RWPE2 (cell line): ENCODE data around the gene SHBG.
"Not testable (repeated sequence)": the region's sequence is repeated elsewhere in the genome, so short reads cannot be mapped to it uniquely, and the experiment has no call there.

Experiments
- ATAC-seq: fragments of 200-7000 bp; cut with Tn5 transposase; 3 replicates; pipeline ENCODE4 v1.9.1; 2021; ENCODE audit warnings: low read depth
- DNase-seq: peaks from one replicate; pipeline ENCODE4 v3.0.0-alpha.2; 2020; ENCODE audit warnings: low spot score
- H3K27ac ChIP-seq: fragments of 450-650 bp; 2 replicates; pipeline ENCODE4 v1.5.1; 2017; ENCODE audit warnings: mild to moderate bottlenecking; ENCODE audit not compliant: poor library complexity, severe bottlenecking
- H3K27me3 ChIP-seq: fragments of 250-450 bp; sonication (Bioruptor Pico); 2 replicates; pipeline ENCODE4 v1.5.1; 2021; ENCODE audit warnings: mild to moderate bottlenecking, moderate library complexity; ENCODE audit not compliant: insufficient read depth, poor library complexity, severe bottlenecking
- H3K36me3 ChIP-seq: fragments of 250-450 bp; sonication (Bioruptor Pico); 2 replicates; pipeline ENCODE4 v1.5.1; 2020; ENCODE audit warnings: low read depth, mild to moderate bottlenecking, moderate library complexity
- H3K4me1 ChIP-seq: fragments of 250-450 bp; sonication (Bioruptor Pico); 2 replicates; pipeline ENCODE4 v1.5.1; 2021; ENCODE audit warnings: mild to moderate bottlenecking, moderate library complexity; ENCODE audit not compliant: insufficient read depth, poor library complexity, severe bottlenecking
- H3K4me3 ChIP-seq: fragments of 250-450 bp; sonication (Bioruptor Pico); 2 replicates; pipeline ENCODE4 v1.5.1; 2021; ENCODE audit warnings: mild to moderate bottlenecking, moderate library complexity; ENCODE audit not compliant: severe bottlenecking
- H3K9me3 ChIP-seq: fragments of 250-450 bp; sonication (Bioruptor Pico); 2 replicates; pipeline ENCODE4 v1.5.1; 2021; ENCODE audit warnings: mild to moderate bottlenecking, moderate library complexity; ENCODE audit not compliant: severe bottlenecking
- TF ChIP-seq, protein P1 (sequence below): fragments of 450-650 bp; IDR thresholded peaks from one replicate; pipeline ENCODE4 v1.5.1; 2017; ENCODE audit warnings: mild to moderate bottlenecking, moderate library complexity; ENCODE audit not compliant: poor library complexity, severe bottlenecking

Gene SHBG

GRCh38 chr17:7593296-7593695 is 36.6 kb upstream of the SHBG start:
- H3K36me3 ChIP-seq, result peaks cover 73% of the 10 kb centered on the region
- peaks cover 12% of the 10 kb centered on the region for H3K4me1 ChIP-seq
- no peak overlapping the region for H3K27ac ChIP-seq
- DNase-seq (no peak), ATAC-seq (no peak)
- TF ChIP-seq, protein P1, sequence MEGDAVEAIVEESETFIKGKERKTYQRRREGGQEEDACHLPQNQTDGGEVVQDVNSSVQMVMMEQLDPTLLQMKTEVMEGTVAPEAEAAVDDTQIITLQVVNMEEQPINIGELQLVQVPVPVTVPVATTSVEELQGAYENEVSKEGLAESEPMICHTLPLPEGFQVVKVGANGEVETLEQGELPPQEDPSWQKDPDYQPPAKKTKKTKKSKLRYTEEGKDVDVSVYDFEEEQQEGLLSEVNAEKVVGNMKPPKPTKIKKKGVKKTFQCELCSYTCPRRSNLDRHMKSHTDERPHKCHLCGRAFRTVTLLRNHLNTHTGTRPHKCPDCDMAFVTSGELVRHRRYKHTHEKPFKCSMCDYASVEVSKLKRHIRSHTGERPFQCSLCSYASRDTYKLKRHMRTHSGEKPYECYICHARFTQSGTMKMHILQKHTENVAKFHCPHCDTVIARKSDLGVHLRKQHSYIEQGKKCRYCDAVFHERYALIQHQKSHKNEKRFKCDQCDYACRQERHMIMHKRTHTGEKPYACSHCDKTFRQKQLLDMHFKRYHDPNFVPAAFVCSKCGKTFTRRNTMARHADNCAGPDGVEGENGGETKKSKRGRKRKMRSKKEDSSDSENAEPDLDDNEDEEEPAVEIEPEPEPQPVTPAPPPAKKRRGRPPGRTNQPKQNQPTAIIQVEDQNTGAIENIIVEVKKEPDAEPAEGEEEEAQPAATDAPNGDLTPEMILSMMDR, result no peak
- no peak overlapping the region for H3K4me3 ChIP-seq
- H3K27me3 ChIP-seq, result no peaks in the 10 kb centered on the region
- no peaks in the 10 kb centered on the region for H3K9me3 ChIP-seq

GRCh38 chr17:7597561-7597960 is 32.4 kb upstream of the SHBG start:
- not testable (repeated sequence) for ATAC-seq
- H3K36me3 ChIP-seq, result peaks cover 98% of the 10 kb centered on the region

GRCh38 chr17:7606280-7606679 is 23.7 kb upstream of the SHBG start:
- Histone ChIP-seq H3K4me1 (no peaks in the 10 kb centered on the region), H3K27me3 (no peaks in the 10 kb centered on the region), H3K9me3 (no peaks in the 10 kb centered on the region), H3K36me3 (peaks cover 81% of the 10 kb centered on the region), H3K27ac (no peak overlapping the region), H3K4me3 (no peak overlapping the region)
- DNase-seq (no peak), ATAC-seq (no peak)
- TF ChIP-seq, protein P1, result no peak

More at GRCh38 chr17:7597561-7597960, 32.4 kb upstream of the SHBG start:
- DNase-seq, H3K4me3 ChIP-seq, H3K9me3 ChIP-seq, H3K27ac ChIP-seq, H3K27me3 ChIP-seq, H3K4me1 ChIP-seq: not testable (repeated sequence)

DNA sequence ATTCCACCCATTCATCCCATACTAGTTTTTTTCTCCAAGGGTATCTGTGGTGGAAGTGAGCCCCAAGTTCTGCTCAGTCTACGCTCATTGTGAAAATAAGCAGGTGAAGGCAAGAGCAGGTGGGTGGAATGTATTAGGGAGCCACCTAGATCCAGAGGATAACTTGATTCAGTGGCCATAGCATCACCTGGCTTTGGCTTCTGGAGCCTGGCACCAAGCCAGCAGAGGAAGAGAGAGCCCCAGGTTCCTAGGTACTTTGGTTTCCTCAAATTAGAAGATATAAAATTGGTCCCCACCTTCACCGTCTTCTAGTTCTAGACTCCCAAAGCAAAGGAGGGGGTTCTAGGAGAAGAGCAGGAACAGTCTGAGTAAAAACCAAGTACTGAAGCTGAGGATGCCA is 19.3 kb upstream of the SHBG start:
- Histone ChIP-seq H3K27me3 (no peaks in the 10 kb centered on the region), H3K36me3 (peaks cover 60% of the 10 kb centered on the region), H3K27ac (no peak overlapping the region), H3K4me1 (peaks cover 16% of the 10 kb centered on the region), H3K4me3 (no peak overlapping the region), H3K9me3 (no peaks in the 10 kb centered on the region)
- no peak for ATAC-seq
- no peak for DNase-seq
- TF ChIP-seq, protein P1, result no peak

DNA sequence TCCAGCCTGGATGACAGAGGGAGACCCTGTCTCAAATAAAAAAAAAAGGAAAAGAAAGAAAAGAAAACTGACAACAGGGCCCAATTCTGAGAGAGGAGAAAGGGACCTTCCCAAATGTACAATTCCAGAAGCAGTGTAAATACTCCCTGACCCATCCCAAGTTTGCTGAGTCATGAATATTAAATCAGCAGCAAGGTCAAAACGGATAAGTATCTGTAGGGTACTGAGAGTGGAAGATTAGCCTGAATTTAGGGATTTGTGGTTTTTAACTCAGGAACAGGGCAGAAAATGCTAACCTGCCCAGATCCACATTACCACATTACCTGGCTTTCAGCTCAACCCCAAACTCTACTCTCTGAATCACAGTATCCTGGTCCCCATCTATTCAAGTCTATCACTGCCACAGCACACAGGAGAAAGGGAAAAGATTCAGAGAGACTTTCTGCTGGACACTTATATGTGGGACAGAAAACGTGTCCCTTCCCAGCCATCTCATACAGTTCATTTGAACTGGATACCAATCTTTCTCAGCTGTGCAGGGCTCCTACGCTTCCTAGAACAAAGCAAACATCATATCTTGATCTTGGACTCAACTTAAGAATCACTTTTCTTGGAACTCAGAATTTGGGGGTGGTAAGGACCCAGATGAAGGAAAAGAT is 18.2 kb upstream of the SHBG start:
- H3K27me3 ChIP-seq, result no peaks in the 10 kb centered on the region
- no peak overlapping the region for H3K4me3 ChIP-seq
- TF ChIP-seq, protein P1, result no peak
- peaks cover 16% of the 10 kb centered on the region for H3K4me1 ChIP-seq
- no peak for DNase-seq
- H3K36me3 ChIP-seq, result peaks cover 49% of the 10 kb centered on the region
- no peak overlapping the region for H3K27ac ChIP-seq
- ATAC-seq, result no peak
- H3K9me3 ChIP-seq, result no peaks in the 10 kb centered on the region
